Suprapubic skin (tissue), 4 donors: ENCODE data around the gene CFAP100. TPM values are rescaled to one million over a fixed set of nuclear protein-coding genes. Genes with fewer than 3 reads are reported as not detected.

Experiments used
- DNase-seq, 2 donors: peaks; one replicate each; pipeline ENCODE4 v3.0.0-alpha.2; 2019; ENCODE audit warnings: low spot score in 2 of 2
- H3K27ac ChIP-seq: fragments of 200-600 bp; sonication (generic); one replicate; pipeline ENCODE4 v1.5.1; 2019
- H3K27me3 ChIP-seq: fragments of 200-600 bp; sonication (generic); one replicate; pipeline ENCODE4 v1.5.1; 2019
- H3K36me3 ChIP-seq: fragments of 200-600 bp; sonication (generic); one replicate; pipeline ENCODE4 v1.5.1; 2019
- H3K4me1 ChIP-seq: fragments of 200-600 bp; sonication (generic); one replicate; pipeline ENCODE4 v1.5.1; 2019
- H3K4me3 ChIP-seq: fragments of 200-600 bp; sonication (generic); one replicate; pipeline ENCODE4 v1.5.1; 2019; ENCODE audit warnings: mild to moderate bottlenecking
- H3K9me3 ChIP-seq: fragments of 200-600 bp; sonication (generic); one replicate; pipeline ENCODE4 v1.5.1; 2019
- EP300 ChIP-seq: sonication (generic); formaldehyde crosslinking; IDR thresholded peaks from one replicate; pipeline ENCODE4 v1.6.1; 2017; ENCODE audit warnings: antibody characterized with exemption
- POLR2A ChIP-seq, 2 donors: fragments of 450-650 bp; IDR thresholded peaks; one replicate each; pipeline ENCODE4 v1.6.1; 2017; ENCODE audit warnings: antibody characterized with exemption in 2 of 2, mild to moderate bottlenecking in 2 of 2, moderate library complexity in 2 of 2
- POLR2AphosphoS5 ChIP-seq, 3 donors: sonication (generic); formaldehyde crosslinking; IDR thresholded peaks; one replicate each; pipeline ENCODE4 v1.6.1; 2017; ENCODE audit warnings: antibody characterized with exemption in 3 of 3
- WGBS: methylation state at CpG from one replicate; pipeline ENCODE4 v1.1.5; 2018; 5-methylcytosine and 5-hydroxymethylcytosine counted together
- total RNA-seq, 4 donors: library from RNA; depleted of rRNA; stranded (reverse); fragments of >200 nt; gene quantifications; one replicate each; pipeline ENCODE4 v1.1.0, GENCODE V29; 2016
- TF ChIP-seq, protein P1 (sequence below), 2 donors: fragments of 200-600 bp in 1 of 2; fragments of 450-650 bp in 1 of 2; sonication (generic) in 1 of 2; IDR thresholded peaks; one replicate each; pipeline ENCODE4 v1.5.1; 2016 to 2019; ENCODE audit warnings: antibody characterized with exemption in 2 of 2, mild to moderate bottlenecking in 1 of 2, moderate library complexity in 1 of 2

The CFAP100 gene
- total RNA-seq, 4 donors from 2014 or later = not detected

DNA sequence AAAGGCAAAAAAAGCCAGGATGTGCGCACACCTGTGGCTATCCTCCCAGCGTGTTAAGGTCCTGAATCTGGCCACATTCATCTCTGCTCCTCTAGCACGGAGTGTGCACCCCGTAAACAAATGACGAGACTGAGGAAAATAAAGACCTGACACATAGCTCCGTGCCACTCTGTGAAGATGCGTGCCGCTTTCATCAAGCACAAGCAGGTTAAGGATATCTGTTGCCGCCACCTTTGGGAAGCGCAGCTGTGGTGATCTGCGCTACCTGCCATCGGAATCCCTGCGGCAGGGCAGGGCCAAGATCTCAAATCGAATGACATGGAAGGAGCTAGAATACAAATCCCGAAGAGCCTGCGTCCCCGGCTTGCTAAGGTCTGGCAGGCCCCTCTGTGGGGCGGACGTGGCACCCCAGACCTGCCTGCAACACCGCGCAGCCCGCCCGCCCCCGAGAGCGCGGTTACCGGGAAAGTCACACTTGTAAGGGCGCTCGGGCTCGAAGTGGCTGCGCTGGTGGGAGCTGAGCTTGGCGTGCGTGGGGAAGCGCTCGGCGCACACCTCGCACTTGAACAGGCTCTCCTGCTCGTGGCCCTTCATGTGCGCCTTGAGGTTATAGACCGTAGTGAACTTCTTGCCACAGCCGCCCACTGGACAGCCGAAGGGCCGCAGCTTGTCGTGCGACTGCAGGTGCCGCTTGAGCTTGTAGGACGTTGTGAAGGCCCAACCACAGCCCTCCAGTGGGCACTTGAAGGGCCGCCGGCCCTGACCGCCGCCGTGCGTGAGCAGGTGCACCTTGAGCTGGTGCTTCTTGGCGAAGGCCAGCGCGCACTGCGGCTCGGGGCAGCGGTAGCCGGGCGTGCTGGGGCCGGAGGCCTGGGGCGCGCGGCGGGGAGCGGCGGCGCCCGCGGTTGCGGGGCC is 80.0 kb downstream of the CFAP100 start:
- Histone ChIP-seq H3K9me3 (no peaks in the 10 kb centered on the region), H3K4me1 (peaks cover 49% of the 10 kb centered on the region), H3K36me3 (peaks cover 13% of the 10 kb centered on the region), H3K27ac (peak overlapping the region; percentile 93), H3K27me3 (no peaks in the 10 kb centered on the region), H3K4me3 (peak overlapping the region; percentile 68)
- TF ChIP-seq POLR2A (IDR thresholded peaks at IDR 0.05) = no peak
- no peak for TF ChIP-seq POLR2AphosphoS5 (IDR thresholded peaks at IDR 0.05)
- TF ChIP-seq EP300 = no peak
- TF ChIP-seq, protein P1, sequence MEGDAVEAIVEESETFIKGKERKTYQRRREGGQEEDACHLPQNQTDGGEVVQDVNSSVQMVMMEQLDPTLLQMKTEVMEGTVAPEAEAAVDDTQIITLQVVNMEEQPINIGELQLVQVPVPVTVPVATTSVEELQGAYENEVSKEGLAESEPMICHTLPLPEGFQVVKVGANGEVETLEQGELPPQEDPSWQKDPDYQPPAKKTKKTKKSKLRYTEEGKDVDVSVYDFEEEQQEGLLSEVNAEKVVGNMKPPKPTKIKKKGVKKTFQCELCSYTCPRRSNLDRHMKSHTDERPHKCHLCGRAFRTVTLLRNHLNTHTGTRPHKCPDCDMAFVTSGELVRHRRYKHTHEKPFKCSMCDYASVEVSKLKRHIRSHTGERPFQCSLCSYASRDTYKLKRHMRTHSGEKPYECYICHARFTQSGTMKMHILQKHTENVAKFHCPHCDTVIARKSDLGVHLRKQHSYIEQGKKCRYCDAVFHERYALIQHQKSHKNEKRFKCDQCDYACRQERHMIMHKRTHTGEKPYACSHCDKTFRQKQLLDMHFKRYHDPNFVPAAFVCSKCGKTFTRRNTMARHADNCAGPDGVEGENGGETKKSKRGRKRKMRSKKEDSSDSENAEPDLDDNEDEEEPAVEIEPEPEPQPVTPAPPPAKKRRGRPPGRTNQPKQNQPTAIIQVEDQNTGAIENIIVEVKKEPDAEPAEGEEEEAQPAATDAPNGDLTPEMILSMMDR (IDR thresholded peaks at IDR 0.05) = no peak
- DNase-seq = peak in 1 of 2 donors; percentile 75
- WGBS = 18% methylated on average over 24 of the region's 72 CpGs

DNA sequence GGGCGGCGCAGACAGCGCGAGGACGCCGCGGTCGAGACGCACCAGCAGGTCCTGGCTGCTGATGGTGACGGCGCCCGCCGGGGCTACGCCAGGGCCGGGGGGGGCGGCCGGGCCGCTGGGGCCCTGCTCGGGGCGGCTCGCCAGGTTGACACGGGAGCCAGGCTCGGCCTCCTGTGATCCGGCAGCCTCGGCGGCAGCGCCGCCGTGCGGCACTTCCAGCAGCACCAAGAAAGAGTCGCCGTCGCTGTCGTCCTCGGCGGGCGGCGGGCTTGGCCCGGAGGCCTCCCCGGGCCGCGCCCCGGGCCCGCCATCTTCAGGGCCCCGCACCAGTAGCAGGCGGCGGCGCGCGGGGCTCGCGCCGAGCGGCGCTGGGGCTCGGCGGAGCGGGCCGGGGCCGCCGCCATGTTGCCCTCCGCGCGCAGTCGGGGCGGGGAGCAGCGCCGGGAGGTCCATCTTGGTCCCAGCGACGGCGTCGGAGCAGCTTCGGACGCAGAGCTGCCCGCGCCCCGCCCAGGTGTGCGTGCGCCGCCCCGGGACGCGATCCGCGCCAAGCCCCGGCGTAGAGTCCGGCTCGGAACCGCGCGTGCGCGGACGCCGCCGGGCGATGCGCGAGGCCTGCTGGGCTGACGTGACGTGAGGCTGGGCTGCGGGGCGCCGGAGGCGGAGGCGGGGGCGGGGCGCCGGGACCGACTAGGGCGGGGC is 80.9 kb downstream of the CFAP100 start, which contains the start of gene ZXDC:
ZXDC (minus strand) TSS at position 479 of the 702 bp plus-strand sequence; CDS start at position 453, 26 bp downstream.
- Histone ChIP-seq H3K27ac (peak within 1 kb of the TSS; percentile 93), H3K27me3 (no peaks in the 10 kb centered on the region), H3K9me3 (no peaks in the 10 kb centered on the region), H3K4me1 (peaks cover 49% of the 10 kb centered on the region), H3K4me3 (peak within 1 kb of the TSS; percentile 68), H3K36me3 (peaks cover 5% of the 10 kb centered on the region)
- DNase-seq = peak; percentile 95
- TF ChIP-seq, protein P1 (IDR thresholded peaks at IDR 0.05) = peak; percentile 19 to 52
- TF ChIP-seq POLR2A (IDR thresholded peaks at IDR 0.05) = peak; percentile 81 to 86
- TF ChIP-seq EP300 = no peak
- peak in 1 of 3 donors; percentile 13 for TF ChIP-seq POLR2AphosphoS5 (IDR thresholded peaks at IDR 0.05)
- no CpG with 5 or more reads among the region's 112 CpGs for WGBS

DNA sequence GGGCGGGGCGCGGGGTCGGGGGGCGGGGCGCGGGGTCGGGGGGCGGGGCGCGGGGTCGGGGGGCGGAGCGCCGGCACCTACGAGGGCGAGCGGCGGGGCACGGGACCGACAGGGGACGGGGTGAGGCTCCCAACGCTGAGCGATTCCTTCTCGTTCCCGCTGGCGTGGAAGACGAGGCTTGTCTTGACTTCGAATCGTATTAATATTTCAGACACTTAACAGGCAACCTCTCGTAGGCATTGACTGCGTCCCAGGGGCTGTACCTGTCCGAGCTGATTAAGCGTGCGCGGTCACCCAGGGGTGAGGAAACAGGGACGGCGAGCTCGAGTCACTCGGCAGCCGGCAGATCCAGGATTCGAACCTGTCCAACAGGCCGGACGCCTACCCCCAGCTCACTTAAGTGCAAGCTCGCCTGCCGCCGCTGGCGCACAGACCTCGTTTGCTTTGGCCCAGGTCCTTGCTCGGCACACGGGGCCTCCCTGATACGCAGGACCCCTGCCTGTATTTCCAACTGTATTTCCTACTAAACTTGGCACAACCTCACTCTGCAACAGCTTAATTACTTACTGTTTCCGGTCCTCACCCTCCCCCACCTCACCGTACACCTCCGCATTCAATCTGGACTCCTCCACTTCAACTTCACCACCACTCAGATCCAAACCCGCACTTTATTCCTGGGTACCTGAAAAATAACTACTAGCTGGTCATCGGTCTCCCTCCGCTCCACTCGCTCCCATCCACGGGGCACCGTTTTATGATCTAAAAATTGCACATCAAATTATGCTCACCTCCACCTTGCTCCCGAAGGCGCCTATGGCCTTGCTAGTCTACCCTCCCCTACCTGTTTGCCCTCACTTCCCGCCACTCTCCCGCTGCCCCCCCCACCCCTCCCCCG is 81.7 kb downstream of the CFAP100 start:
- peak overlapping the region; percentile 68 for H3K4me3 ChIP-seq
- H3K4me1 ChIP-seq = peaks cover 46% of the 10 kb centered on the region
- no peaks in the 10 kb centered on the region for H3K9me3 ChIP-seq
- H3K27ac ChIP-seq = peak overlapping the region; percentile 93
- TF ChIP-seq, protein P1 (IDR thresholded peaks at IDR 0.05) = no peak
- TF ChIP-seq POLR2A (IDR thresholded peaks at IDR 0.05) (no peak), POLR2AphosphoS5 (IDR thresholded peaks at IDR 0.05) (peak in 1 of 3 donors; percentile 27), EP300 (no peak)
- no peaks in the 10 kb centered on the region for H3K36me3 ChIP-seq
- H3K27me3 ChIP-seq = no peaks in the 10 kb centered on the region
- peak; percentile 86 to 87 for DNase-seq
- 38% methylated on average over 22 of the region's 66 CpGs for WGBS

DNA sequence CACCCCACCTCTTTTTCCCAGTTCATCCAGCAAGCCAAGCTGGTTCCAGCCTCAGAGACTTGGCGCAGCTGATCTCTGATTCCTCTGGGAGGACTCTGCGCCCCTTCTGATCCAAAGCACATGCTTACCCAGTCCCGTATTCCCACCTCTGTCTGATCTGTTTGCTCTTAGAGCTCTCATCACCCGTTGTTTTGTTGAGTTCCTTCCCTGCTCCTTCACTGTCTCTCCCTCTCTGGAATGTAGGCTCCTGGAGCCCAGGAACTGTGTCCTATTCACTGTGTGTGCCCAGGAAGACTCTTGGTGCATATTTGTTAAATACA is 82.3 kb downstream of the CFAP100 start:
- H3K27ac ChIP-seq = no peak overlapping the region
- peak in 1 of 2 donors; percentile 49 for DNase-seq
- H3K9me3 ChIP-seq = no peaks in the 10 kb centered on the region
- H3K4me1 ChIP-seq = peaks cover 40% of the 10 kb centered on the region
- no peak overlapping the region for H3K4me3 ChIP-seq
- TF ChIP-seq POLR2AphosphoS5 (IDR thresholded peaks at IDR 0.05) = no peak
- TF ChIP-seq POLR2A (IDR thresholded peaks at IDR 0.05) = no peak
- TF ChIP-seq, protein P1 (IDR thresholded peaks at IDR 0.05) = no peak
- no peak for TF ChIP-seq EP300
- WGBS = 64% methylated on average over 4 of the region's 4 CpGs
- no peaks in the 10 kb centered on the region for H3K27me3 ChIP-seq
- H3K36me3 ChIP-seq = no peaks in the 10 kb centered on the region
